ENCODE data around the gene AWAT2.

Gene AWAT2

GRCh38 chrX:70049925-70050324, at the start of gene AWAT2:
Gene AWAT2, minus strand, starts transcription at chrX:70049938. Its CDS starts 6 bp downstream, at chrX:70049932.
- DNase-seq (ENCODE audit: extremely low read depth in 1 of 2, low read depth in 1 of 2), result no peak

DNA sequence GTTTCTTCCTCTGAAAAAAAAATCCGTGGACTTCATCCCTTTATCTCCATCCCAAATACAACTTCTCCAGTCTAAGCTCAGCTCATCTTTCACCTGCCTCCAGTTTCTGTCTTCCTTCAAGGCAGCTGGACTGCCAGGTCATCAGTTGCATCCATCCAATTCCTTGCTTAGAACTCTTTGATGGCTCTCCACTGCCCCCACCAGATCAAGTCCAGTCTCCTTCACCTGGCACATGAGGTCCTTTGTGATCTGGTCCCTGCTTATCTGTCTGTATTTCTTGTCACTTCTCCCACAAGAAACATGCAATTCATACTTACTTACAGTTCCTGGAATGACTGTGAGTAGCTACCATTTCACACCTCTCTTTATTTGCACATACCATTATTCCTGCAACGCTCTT, 46.3 kb upstream of the AWAT2 start:
- DNase-seq (ENCODE audit: extremely low read depth in 1 of 2, low read depth in 1 of 2), result no peak

DNA sequence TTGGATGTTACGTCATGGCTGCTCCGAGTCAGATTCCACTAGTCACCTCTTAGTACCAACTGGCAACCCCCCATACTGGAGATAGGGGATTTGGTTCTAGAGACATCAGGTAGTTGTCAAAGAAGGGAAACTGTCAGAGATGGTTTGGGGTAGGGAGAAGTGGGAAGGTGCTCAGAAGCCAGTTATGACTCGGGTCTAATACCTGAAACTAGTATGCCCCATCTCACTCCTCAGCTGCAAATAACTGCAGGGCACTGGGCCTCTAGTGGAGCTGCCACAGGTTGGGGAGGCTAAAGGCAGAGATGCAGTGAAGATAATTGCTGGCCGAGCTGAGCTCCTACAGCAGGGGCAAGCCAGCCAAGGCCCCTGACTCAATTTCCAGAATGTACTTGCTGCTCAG, 42.5 kb upstream of the AWAT2 start:
- no peak for DNase-seq (ENCODE audit: extremely low read depth in 1 of 2, low read depth in 1 of 2)

DNA sequence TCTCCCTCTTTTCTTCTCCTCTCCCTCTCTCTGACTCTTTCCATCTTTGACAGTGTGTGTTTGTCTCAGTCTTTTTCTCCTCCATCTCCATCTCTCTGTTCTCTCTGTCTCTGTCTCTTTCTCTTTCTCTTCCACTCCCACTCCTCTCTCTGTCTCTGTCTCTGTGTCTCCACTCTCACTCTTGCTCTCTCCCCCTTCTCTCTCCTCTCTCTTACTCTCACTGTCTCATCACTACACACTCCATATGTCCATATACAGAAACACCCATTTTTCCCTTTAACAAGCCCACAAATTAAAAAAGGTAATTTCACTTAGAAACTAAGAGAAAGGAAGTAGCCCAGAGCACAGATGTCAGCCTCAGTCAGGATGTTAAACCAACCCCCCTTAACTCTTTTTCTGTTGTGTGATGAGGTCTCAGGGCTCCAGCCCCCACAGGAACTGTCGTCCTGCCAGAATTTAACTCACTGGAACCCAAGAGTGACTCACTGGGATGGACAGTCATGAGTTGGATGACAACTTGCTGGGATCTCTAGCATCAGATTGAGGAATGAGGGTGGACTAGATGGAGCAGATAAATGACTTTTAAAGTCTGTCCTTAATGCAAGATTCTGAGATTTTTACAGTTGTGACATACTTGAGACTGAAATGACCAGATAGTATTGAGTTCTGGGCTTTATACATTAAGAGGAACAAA, 40.0 kb upstream of the AWAT2 start:
- no peak for DNase-seq (ENCODE audit: extremely low read depth in 1 of 2, low read depth in 1 of 2)

DNA sequence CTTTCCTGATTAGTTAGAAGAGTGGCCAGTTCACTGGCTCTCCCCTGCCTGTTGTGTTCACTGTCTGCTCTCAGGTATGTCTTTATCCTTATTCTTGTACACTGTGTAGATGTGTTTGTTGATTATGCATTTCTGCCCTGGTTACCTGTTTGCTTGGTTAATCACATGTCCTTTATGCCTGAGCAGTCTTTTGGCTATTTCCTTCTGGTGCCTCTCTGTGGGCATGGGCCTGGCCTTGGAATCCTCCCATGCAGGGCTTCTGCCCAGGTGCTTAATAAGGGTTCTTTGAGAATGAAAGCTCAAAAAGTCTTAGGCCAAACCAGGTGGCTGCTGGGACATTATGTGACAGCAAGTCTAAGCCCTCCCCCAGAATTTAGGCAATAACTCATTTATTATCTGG, 39.0 kb upstream of the AWAT2 start:
- DNase-seq (ENCODE audit: extremely low read depth in 1 of 2, low read depth in 1 of 2), result no peak

GRCh38 chrX:70087857-70088630, 38.3 kb upstream of the AWAT2 start:
- no peak for DNase-seq (ENCODE audit: extremely low read depth in 1 of 2, low read depth in 1 of 2)

GRCh38 chrX:70084592-70085240, 35.0 kb upstream of the AWAT2 start:
- no peak for DNase-seq (ENCODE audit: extremely low read depth in 1 of 2, low read depth in 1 of 2)

GRCh38 chrX:70082723-70083122, 33.0 kb upstream of the AWAT2 start:
- DNase-seq (ENCODE audit: extremely low read depth in 1 of 2, low read depth in 1 of 2), result no peak

DNA sequence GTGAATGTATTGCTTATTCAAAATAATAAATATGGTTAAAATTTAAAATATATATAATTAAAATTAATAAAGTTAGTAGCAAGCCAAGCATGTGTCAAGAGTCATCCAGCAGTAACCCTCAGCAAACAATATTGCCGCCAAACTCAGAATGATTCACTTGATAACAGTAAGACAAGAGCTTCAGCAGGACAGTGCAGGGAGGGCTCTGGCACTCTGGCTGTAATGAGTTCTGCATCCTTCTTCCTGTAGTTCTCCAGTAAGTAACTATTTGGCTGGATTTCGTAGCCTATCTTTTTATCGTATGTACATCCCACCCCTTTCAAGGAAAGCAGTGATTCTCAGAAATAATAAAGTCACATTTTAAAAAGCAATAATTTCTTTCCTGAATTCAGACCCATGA, 30.1 kb upstream of the AWAT2 start:
- DNase-seq (ENCODE audit: extremely low read depth in 1 of 2, low read depth in 1 of 2), result no peak

- DNase-seq (ENCODE audit: extremely low read depth in 1 of 2, low read depth in 1 of 2), result no peak
Observed at GRCh38 chrX:70079297-70079696, 29.6 kb upstream of the AWAT2 start.

- DNase-seq (ENCODE audit: extremely low read depth in 1 of 2, low read depth in 1 of 2), result no peak
Observed at GRCh38 chrX:70066646-70067045, 16.9 kb upstream of the AWAT2 start.

- no peak for DNase-seq (ENCODE audit: extremely low read depth in 1 of 2, low read depth in 1 of 2)
Observed at GRCh38 chrX:70062961-70063550, 13.3 kb upstream of the AWAT2 start.

- DNase-seq (ENCODE audit: extremely low read depth in 1 of 2, low read depth in 1 of 2), result no peak
Observed at GRCh38 chrX:70062076-70062475, 12.3 kb upstream of the AWAT2 start, which contains the start of gene OTUD6A. Gene OTUD6A, plus strand, starts transcription at chrX:70062457. Its CDS starts 68 bp downstream, at chrX:70062525.

- DNase-seq (ENCODE audit: extremely low read depth in 1 of 2, low read depth in 1 of 2), result no peak
Observed at GRCh38 chrX:70054391-70054790, 4.7 kb upstream of the AWAT2 start.

DNA sequence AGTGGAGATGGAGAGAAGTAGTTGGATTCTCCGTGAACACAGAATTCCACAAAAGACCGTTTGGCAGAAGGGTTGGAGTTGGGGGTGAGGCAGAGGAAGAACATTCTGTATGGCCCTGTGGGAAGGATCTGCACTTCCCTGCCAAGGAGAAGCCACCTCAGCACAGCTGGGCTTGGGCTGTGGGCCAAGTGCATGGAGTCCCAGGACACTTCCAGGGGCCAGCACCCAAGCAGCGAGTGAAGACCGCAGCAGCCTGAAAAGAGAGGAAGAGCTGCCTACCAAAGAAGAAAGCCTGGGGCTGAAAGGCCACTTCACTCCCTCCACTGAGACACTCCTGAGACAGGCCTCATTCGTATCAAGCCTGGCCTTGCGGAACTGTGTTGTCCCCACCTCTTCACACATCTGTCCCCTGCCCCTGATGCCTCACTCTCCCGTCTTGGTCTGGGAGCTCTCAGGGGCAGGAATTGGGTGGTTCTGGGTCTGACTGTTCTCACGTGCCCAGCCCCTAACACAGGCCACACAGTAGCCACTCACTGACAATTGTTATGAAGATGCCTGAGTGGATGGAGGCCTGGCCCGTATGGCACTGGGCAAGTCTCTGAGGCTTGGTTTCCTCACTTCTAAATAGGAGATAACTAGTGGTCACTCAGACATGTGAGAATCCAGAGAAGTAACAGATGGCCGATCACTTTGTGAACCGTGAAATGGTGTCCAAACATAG, 3.3 kb upstream of the AWAT2 start:
- DNase-seq (ENCODE audit: extremely low read depth in 1 of 2, low read depth in 1 of 2), result no peak

- DNase-seq (ENCODE audit: extremely low read depth in 1 of 2, low read depth in 1 of 2), result no peak
Observed at GRCh38 chrX:70049406-70049805, 332 bp downstream of the AWAT2 start.

DNA sequence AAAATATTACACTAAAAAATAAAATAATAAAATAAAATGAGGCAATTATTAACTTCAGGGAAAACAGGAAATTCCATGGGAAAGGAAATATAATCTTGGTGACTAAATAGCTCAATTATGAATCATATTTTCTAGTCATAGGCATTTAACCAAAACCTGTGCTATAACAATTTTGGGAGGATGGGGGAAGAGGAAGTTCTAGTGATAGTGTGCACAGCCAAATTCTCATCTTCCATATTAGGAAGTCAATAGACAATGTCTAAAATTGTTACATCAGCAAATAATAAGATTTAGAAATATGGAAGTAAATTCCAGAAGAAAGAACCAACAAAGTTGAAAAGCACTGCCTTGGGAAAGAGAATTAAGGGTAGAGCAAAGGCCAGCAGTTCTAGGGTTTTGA, 2.8 kb downstream of the AWAT2 start:
- no peak for DNase-seq (ENCODE audit: extremely low read depth in 1 of 2, low read depth in 1 of 2)

GRCh38 chrX:70044541-70045245, 5.0 kb downstream of the AWAT2 start:
- no peak for DNase-seq (ENCODE audit: extremely low read depth in 1 of 2, low read depth in 1 of 2)

DNA sequence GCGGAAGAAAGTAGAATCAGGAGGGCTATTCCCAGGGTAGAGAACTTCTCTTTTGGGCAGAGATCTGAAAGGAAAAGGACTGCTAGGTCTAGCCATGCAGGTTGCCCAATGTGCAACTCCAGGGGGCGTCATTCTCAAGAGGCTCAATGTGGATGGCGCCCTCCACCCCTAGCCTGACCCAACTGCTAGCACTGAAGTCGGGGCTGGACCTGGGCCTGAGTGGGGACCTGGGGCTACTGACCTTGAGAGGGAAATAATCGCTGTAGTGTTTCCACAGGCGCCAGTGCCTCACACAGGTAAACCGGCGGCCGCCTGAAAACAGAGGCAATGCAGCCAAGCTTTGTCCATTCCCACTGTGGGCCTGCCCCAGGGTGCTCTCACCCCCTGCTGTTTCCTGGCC, 6.1 kb downstream of the AWAT2 start:
- no peak for DNase-seq (ENCODE audit: extremely low read depth in 1 of 2, low read depth in 1 of 2)
